Measurements from ENCODE around the gene GNAT1.

DNA sequence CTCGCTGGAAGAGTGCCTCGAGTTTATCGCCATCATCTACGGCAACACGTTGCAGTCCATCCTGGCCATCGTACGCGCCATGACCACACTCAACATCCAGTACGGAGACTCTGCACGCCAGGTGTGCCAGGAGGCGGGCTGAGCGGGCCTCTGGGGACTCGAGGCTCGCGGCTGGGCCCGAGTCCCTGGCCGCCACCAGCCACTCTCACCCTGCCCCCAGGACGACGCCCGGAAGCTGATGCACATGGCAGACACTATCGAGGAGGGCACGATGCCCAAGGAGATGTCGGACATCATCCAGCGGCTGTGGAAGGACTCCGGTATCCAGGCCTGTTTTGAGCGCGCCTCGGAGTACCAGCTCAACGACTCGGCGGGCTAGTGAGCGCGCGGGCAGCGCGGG lies 1.9 kb downstream of the GNAT1 start:
- no peak for TF ChIP-seq POLR2A (IDR thresholded peaks at IDR 0.05)
- TF ChIP-seq, protein P1, sequence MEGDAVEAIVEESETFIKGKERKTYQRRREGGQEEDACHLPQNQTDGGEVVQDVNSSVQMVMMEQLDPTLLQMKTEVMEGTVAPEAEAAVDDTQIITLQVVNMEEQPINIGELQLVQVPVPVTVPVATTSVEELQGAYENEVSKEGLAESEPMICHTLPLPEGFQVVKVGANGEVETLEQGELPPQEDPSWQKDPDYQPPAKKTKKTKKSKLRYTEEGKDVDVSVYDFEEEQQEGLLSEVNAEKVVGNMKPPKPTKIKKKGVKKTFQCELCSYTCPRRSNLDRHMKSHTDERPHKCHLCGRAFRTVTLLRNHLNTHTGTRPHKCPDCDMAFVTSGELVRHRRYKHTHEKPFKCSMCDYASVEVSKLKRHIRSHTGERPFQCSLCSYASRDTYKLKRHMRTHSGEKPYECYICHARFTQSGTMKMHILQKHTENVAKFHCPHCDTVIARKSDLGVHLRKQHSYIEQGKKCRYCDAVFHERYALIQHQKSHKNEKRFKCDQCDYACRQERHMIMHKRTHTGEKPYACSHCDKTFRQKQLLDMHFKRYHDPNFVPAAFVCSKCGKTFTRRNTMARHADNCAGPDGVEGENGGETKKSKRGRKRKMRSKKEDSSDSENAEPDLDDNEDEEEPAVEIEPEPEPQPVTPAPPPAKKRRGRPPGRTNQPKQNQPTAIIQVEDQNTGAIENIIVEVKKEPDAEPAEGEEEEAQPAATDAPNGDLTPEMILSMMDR (IDR thresholded peaks at IDR 0.05): no peak

All from thyroid gland (tissue), 4 donors.